Measurements from ENCODE around the gene PRKAR1B. TPM values are rescaled to one million over a fixed set of nuclear protein-coding genes. Genes with fewer than 3 reads are reported as not detected.

Gene PRKAR1B
- total RNA-seq, 1 experiment from 2014 or later: 14.1 TPM

- H3K4me1 ChIP-seq (ENCODE audit: control insufficient read depth in 1 of 2, insufficient read depth in 2 of 2, low read length in 2 of 2): no peaks in the 10 kb centered on the region
- no peak overlapping the region for H3K27ac ChIP-seq (ENCODE audit: low read depth, low read length)
- no peak overlapping the region for H3K4me2 ChIP-seq (ENCODE audit: low read length)
- BruUV-seq (replicated peaks): no TSS peak
- no peaks in the 10 kb centered on the region for H3K27me3 ChIP-seq (ENCODE audit: insufficient read depth, low read length)
- POLR2A ChIA-PET: no interaction called here
- H3K9me2 ChIP-seq (ENCODE audit: insufficient read depth): no peaks in the 10 kb centered on the region
- TF ChIP-seq POLR2A (IDR thresholded peaks at IDR 0.05; ENCODE audit: borderline replicate concordance, extremely low read depth, insufficient read depth, insufficient read length) (no peak), SIN3A (IDR thresholded peaks at IDR 0.05; ENCODE audit: low read depth) (no peak), EGR1 (IDR thresholded peaks at IDR 0.05; ENCODE audit: low read depth) (no peak), EZH2 (IDR thresholded peaks at IDR 0.05) (no peak), ZNF274 (IDR thresholded peaks at IDR 0.05; ENCODE audit: low read depth, low read length) (no peak), YY1 (IDR thresholded peaks at IDR 0.05; ENCODE audit: extremely low read depth, insufficient replicate concordance, low read depth, low read length) (no peak), ATF3 (IDR thresholded peaks at IDR 0.05) (no peak), EZH2phosphoT487 (IDR thresholded peaks at IDR 0.05; ENCODE audit: borderline replicate concordance) (no peak), CEBPB (IDR thresholded peaks at IDR 0.05; ENCODE audit: low read depth) (no peak), TCF7L2 (IDR thresholded peaks at IDR 0.05; ENCODE audit: borderline replicate concordance, extremely low read depth, insufficient read depth, insufficient read length) (no peak), FOSL1 (IDR thresholded peaks at IDR 0.05; ENCODE audit: low read depth) (no peak), SP1 (IDR thresholded peaks at IDR 0.05; ENCODE audit: low read depth) (no peak), SRF (IDR thresholded peaks at IDR 0.05; ENCODE audit: low read depth) (no peak), ELF1 (IDR thresholded peaks at IDR 0.05; ENCODE audit: borderline replicate concordance, low read depth) (no peak), CBX3 (IDR thresholded peaks at IDR 0.05; ENCODE audit: low read depth) (no peak), JUND (IDR thresholded peaks at IDR 0.05) (no peak), ZFX (IDR thresholded peaks at IDR 0.05) (no peak)
- TF ChIP-seq, protein P1, sequence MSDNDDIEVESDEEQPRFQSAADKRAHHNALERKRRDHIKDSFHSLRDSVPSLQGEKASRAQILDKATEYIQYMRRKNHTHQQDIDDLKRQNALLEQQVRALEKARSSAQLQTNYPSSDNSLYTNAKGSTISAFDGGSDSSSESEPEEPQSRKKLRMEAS (IDR thresholded peaks at IDR 0.05): no peak
- ATAC-seq: no peak
- H2AFZ ChIP-seq (ENCODE audit: low read depth, low read length, poor library complexity, severe bottlenecking): no peak overlapping the region
- H3K36me3 ChIP-seq (ENCODE audit: control insufficient read depth in 1 of 2, insufficient read depth in 2 of 2, low read length in 2 of 2): no peaks in the 10 kb centered on the region
- CTCF ChIA-PET: no interaction called here
- H3K9ac ChIP-seq (ENCODE audit: low read length): no peak overlapping the region
- RAD21 ChIA-PET (ENCODE audit: low non-redundant PET in 1 of 2, low total read pairs in 2 of 2, uncharacterized antibody in 2 of 2, unreplicated experiment in 2 of 2): no interaction called here
- no peak overlapping the region for H3K4me3 ChIP-seq (replicated peaks in 1 of 2; ENCODE audit: low read depth in 1 of 2, low read length in 2 of 2)
- intact Hi-C loops (cut with micrococcal nuclease): no loop called here
- no peaks in the 10 kb centered on the region for H3K9me3 ChIP-seq (ENCODE audit: control insufficient read depth in 1 of 2, insufficient read depth in 1 of 2, low read depth in 1 of 2, low read length in 2 of 2)
- no peak for DNase-seq (ENCODE audit: low read depth, low spot score)
- H4K20me1 ChIP-seq (ENCODE audit: insufficient read depth): no peaks in the 10 kb centered on the region
- no peaks in the 10 kb centered on the region for H3K79me2 ChIP-seq (ENCODE audit: insufficient read depth, low read length)
Measured at GRCh38 chr7:568031-568951, 158.8 kb downstream of the PRKAR1B start.

Measured in HCT116 (cell line).